A375 (cell line): ENCODE results near the gene SMAD6. TPM values are rescaled to one million over a fixed set of nuclear protein-coding genes. Genes with fewer than 3 reads are reported as not detected.

ENCODE experiments used
- total RNA-seq: library from RNA; depleted of rRNA; stranded (reverse); fragments of >200 nt; shearing (Covaris generic); gene quantifications from 2 replicates; pipeline ENCODE4 v1.2.3, GENCODE V29; 2014; rRNA removed

SMAD6 gene
- 17.9 and 18.1 TPM in 2 replicates for total RNA-seq

GRCh38 chr15:66702035-66702786, at the start of gene SMAD6:
Gene SMAD6 (plus strand): TSS chr15:66702236. CDS start chr15:66703259, 1,023 bp downstream.

Other genes starting within 250 kb of the SMAD6 start
- gene SNAPC5, start 204.5 kb upstream of the SMAD6 start, total RNA-seq, result 61.2 and 64.7 TPM in 2 replicates
- 2,667 and 3,903 TPM in 2 replicates for gene RPL4, start 197.4 kb upstream of the SMAD6 start, total RNA-seq
- gene ZWILCH, start 196.9 kb upstream of the SMAD6 start, total RNA-seq, result 10.7 and 15.0 TPM in 2 replicates
- gene LCTL, start 136.2 kb upstream of the SMAD6 start, total RNA-seq, result 8.1 TPM in 2 replicates